H1 (cell line): Measurements from ENCODE around the gene GALNT11.

Experiments used
- ATF2 ChIP-seq: IDR thresholded peaks from 2 replicates; pipeline ENCODE4 v1.6.1; 2012; ENCODE audit warnings: low read length, inconsistent platforms
- CEBPB ChIP-seq: IDR thresholded peaks from 2 replicates; pipeline ENCODE4 v1.6.1; 2012; ENCODE audit warnings: low read depth, low read length
- CTCF ChIP-seq, 3 experiments: IDR thresholded peaks; 1 replicate in 2 of 3; 2 replicates in 1 of 3; pipeline versions ENCODE4 v1.5.1 to v1.6.1; 2011; ENCODE audit warnings: low read length in 3 of 3, mild to moderate bottlenecking in 3 of 3, inconsistent platforms in 2 of 3, low read depth in 1 of 3, moderate library complexity in 1 of 3; ENCODE audit not compliant: insufficient read depth in 1 of 3; ENCODE audit errors: control extremely low read depth in 1 of 3
- EP300 ChIP-seq, 2 experiments: IDR thresholded peaks; 1 replicate in 1 of 2; 2 replicates in 1 of 2; pipeline ENCODE4 v1.6.1; 2011 to 2012; ENCODE audit warnings: low read depth in 2 of 2, low read length in 2 of 2, mild to moderate bottlenecking in 2 of 2, borderline replicate concordance in 1 of 2, inconsistent platforms in 1 of 2, moderate library complexity in 1 of 2
- EZH2 ChIP-seq: fragments of 200-600 bp; sonication (generic); IDR thresholded peaks from 2 replicates; pipeline ENCODE4 v1.7.1; 2012; ENCODE audit warnings: low read depth, mild to moderate bottlenecking, moderate library complexity, low read length, inconsistent platforms; ENCODE audit not compliant: severe bottlenecking
- JUN ChIP-seq: IDR thresholded peaks from 2 replicates; pipeline ENCODE4 v1.6.1; 2011; ENCODE audit warnings: low read depth, mild to moderate bottlenecking, improper control_type of control experiment, low read length
- POLR2A ChIP-seq, 2 experiments: IDR thresholded peaks; 1 replicate in 1 of 2; 2 replicates in 1 of 2; pipeline ENCODE4 v1.6.1; 2011; ENCODE audit warnings: low read depth in 2 of 2, low read length in 2 of 2, mild to moderate bottlenecking in 2 of 2; ENCODE audit errors: control extremely low read depth in 1 of 2
- POLR2AphosphoS5 ChIP-seq: IDR thresholded peaks from 2 replicates; pipeline ENCODE4 v1.6.1; 2011; ENCODE audit warnings: low read depth, low read length
- RXRA ChIP-seq: IDR thresholded peaks from 2 replicates; pipeline ENCODE4 v1.6.1; 2011; ENCODE audit warnings: low read depth, mild to moderate bottlenecking, low read length, moderate library complexity; ENCODE audit not compliant: insufficient read depth
- SP1 ChIP-seq: IDR thresholded peaks from 2 replicates; pipeline ENCODE4 v1.6.1; 2011; ENCODE audit warnings: low read depth, low read length
- SUZ12 ChIP-seq: fragments of 200-600 bp; sonication (generic); IDR thresholded peaks from 2 replicates; pipeline ENCODE4 v1.6.1; 2012; ENCODE audit warnings: mild to moderate bottlenecking, inconsistent platforms, low read length, moderate library complexity, mixed read lengths
- TEAD4 ChIP-seq: IDR thresholded peaks from 2 replicates; pipeline ENCODE4 v1.6.1; 2012; ENCODE audit warnings: low read depth, low read length, inconsistent platforms, mixed read lengths
- ZNF274 ChIP-seq: IDR thresholded peaks from 2 replicates; pipeline ENCODE4 v1.7.0; 2012; ENCODE audit warnings: low read length, borderline replicate concordance; ENCODE audit errors: extremely low read depth

- TF ChIP-seq JUN (no peak), SP1 (no peak), TEAD4 (no peak), CTCF (IDR thresholded peaks at IDR 0.05; ENCODE audit: control extremely low read depth in 1 of 3, insufficient read depth in 1 of 3, low read depth in 1 of 3, low read length in 3 of 3) (no peak), SUZ12 (no peak), EP300 (IDR thresholded peaks at IDR 0.05; ENCODE audit: borderline replicate concordance in 1 of 2, low read depth in 2 of 2, low read length in 2 of 2) (no peak), RXRA (no peak), EZH2 (no peak), ZNF274 (no peak), POLR2A (IDR thresholded peaks at IDR 0.05; ENCODE audit: control extremely low read depth in 1 of 2, low read depth in 2 of 2, low read length in 2 of 2) (no peak), ATF2 (no peak), CEBPB (no peak), POLR2AphosphoS5 (no peak)
Measured at GRCh38 chr7:152120776-152121175, 95.3 kb downstream of the GALNT11 start.
